ENCODE measurements around the gene ICE2.
A peak's percentile ranks its signal among the peaks of the same experiment; 100 is the strongest.

The ICE2 gene

GRCh38 chr15:60478566-60479360 is at the start of gene ICE2:
Gene ICE2 (minus strand): TSS chr15:60479142. CDS start chr15:60477977, 1,165 bp downstream.
- DNase-seq (ENCODE audit: low spot score) = peak; percentile 96

GRCh38 chr15:60528530-60528929 is 49.6 kb upstream of the ICE2 start:
- DNase-seq (ENCODE audit: low spot score) = no peak

GRCh38 chr15:60527456-60527855 is 48.5 kb upstream of the ICE2 start:
- DNase-seq (ENCODE audit: low spot score) = no peak

GRCh38 chr15:60526127-60526616 is 47.2 kb upstream of the ICE2 start:
- DNase-seq (ENCODE audit: low spot score) = no peak

- no peak for DNase-seq (ENCODE audit: low spot score)
Measured at GRCh38 chr15:60525341-60526039, 46.5 kb upstream of the ICE2 start.

- DNase-seq (ENCODE audit: low spot score) = peak; percentile 10
Measured at GRCh38 chr15:60523056-60523455, 44.1 kb upstream of the ICE2 start.

- DNase-seq (ENCODE audit: low spot score) = peak; percentile 44
Measured at GRCh38 chr15:60520825-60521368, 42.0 kb upstream of the ICE2 start.

GRCh38 chr15:60520013-60520824 is 41.3 kb upstream of the ICE2 start:
- DNase-seq (ENCODE audit: low spot score) = no peak

GRCh38 chr15:60519218-60519617 is 40.3 kb upstream of the ICE2 start:
- DNase-seq (ENCODE audit: low spot score) = no peak

- no peak for DNase-seq (ENCODE audit: low spot score)
Measured at GRCh38 chr15:60518511-60518910, 39.6 kb upstream of the ICE2 start.

GRCh38 chr15:60514261-60514881 is 35.4 kb upstream of the ICE2 start:
- DNase-seq (ENCODE audit: low spot score) = no peak

GRCh38 chr15:60513676-60514075 is 34.7 kb upstream of the ICE2 start:
- no peak for DNase-seq (ENCODE audit: low spot score)

GRCh38 chr15:60512937-60513336 is 34.0 kb upstream of the ICE2 start:
- no peak for DNase-seq (ENCODE audit: low spot score)

GRCh38 chr15:60511351-60512031 is 32.5 kb upstream of the ICE2 start:
- DNase-seq (ENCODE audit: low spot score) = no peak

GRCh38 chr15:60510006-60510405 is 31.1 kb upstream of the ICE2 start:
- no peak for DNase-seq (ENCODE audit: low spot score)

- no peak for DNase-seq (ENCODE audit: low spot score)
Measured at GRCh38 chr15:60509470-60509869, 30.5 kb upstream of the ICE2 start.

GRCh38 chr15:60508442-60508841 is 29.5 kb upstream of the ICE2 start:
- no peak for DNase-seq (ENCODE audit: low spot score)

GRCh38 chr15:60507596-60508424 is 28.9 kb upstream of the ICE2 start:
- peak; percentile 73 for DNase-seq (ENCODE audit: low spot score)

GRCh38 chr15:60496853-60497252 is 17.9 kb upstream of the ICE2 start:
- DNase-seq (ENCODE audit: low spot score) = no peak

- DNase-seq (ENCODE audit: low spot score) = no peak
Measured at GRCh38 chr15:60494108-60494507, 15.2 kb upstream of the ICE2 start.
